ENCODE data around the gene PDPR. TPM values are rescaled to one million over a fixed set of nuclear protein-coding genes. Genes with fewer than 3 reads are reported as not detected.
"Not testable (repeated sequence)": the region's sequence is repeated elsewhere in the genome, so short reads cannot be mapped to it uniquely, and the experiment has no call there.

PDPR gene
- total RNA-seq, 1 experiment from 2014 or later, result 28.5 TPM

- ChIA-PET CTCF (interaction anchor here (2.1 kb wide), 1 partner anchor 89 kb away, joined by 6 read pairs; the partner anchor contains the start of gene EXOSC6), POLR2A (no interaction called here)
- no peak for TF ChIP-seq ETV6 (CRISPR knock-in tag; IDR thresholded peaks at IDR 0.05)
- ATAC-seq (no peak; the same call in 1 of the 2 replicates), DNase-seq (ENCODE audit: low spot score) (no peak)
- no peak overlapping the region for H3K4me3 Mint-ChIP-seq
- H3K27me3 Mint-ChIP-seq (ENCODE audit: low read depth), result no peaks in the 10 kb centered on the region
- peak overlapping the region; percentile 55; the same call in 1 of the 2 replicates for H3K27ac Mint-ChIP-seq
- peaks cover 3% of the 10 kb centered on the region; the same call in 1 of the 2 replicates for H3K36me3 Mint-ChIP-seq
- H3K4me1 Mint-ChIP-seq, result no peaks in the 10 kb centered on the region
- H3K9me3 Mint-ChIP-seq, result no peaks in the 10 kb centered on the region
Measured at GRCh38 chr16:70163596-70163995, 49.5 kb downstream of the PDPR start.

DNA sequence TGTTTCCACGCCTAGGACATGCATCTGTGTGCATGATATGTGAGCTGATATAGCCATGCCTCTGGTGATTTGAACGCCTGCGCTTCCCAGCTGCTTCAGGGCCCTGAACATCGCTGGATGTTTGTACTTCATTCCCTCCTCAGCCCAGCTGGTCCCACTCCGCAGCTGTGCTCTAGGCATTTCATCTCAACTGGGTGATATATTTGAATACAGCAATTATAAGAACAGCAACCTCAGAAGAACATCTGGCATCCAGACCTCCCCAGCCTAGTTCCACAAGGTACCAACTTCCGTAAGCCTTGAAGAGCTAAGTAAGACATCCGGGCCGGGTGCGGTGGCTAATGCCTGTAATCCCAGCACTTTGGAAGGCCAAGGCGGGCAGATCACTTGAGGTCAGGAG is 52.6 kb downstream of the PDPR start:
- POLR2A ChIA-PET; DNase-seq (ENCODE audit: low spot score); H3K4me1 Mint-ChIP-seq; H3K4me3 Mint-ChIP-seq; H3K27ac Mint-ChIP-seq; H3K9me3 Mint-ChIP-seq; H3K27me3 Mint-ChIP-seq (ENCODE audit: low read depth); CTCF ChIA-PET; H3K36me3 Mint-ChIP-seq; ATAC-seq: not testable (repeated sequence)

- ATAC-seq; H3K36me3 Mint-ChIP-seq; H3K27ac Mint-ChIP-seq; CTCF ChIA-PET; H3K4me1 Mint-ChIP-seq; H3K9me3 Mint-ChIP-seq; POLR2A ChIA-PET; DNase-seq (ENCODE audit: low spot score); H3K27me3 Mint-ChIP-seq (ENCODE audit: low read depth); H3K4me3 Mint-ChIP-seq: not testable (repeated sequence)
Measured at GRCh38 chr16:70173212-70173837, 59.2 kb downstream of the PDPR start, which contains the start of gene CLEC18C. Gene CLEC18C (plus strand): TSS chr16:70173787. CDS start chr16:70174279, 492 bp downstream.

DNA sequence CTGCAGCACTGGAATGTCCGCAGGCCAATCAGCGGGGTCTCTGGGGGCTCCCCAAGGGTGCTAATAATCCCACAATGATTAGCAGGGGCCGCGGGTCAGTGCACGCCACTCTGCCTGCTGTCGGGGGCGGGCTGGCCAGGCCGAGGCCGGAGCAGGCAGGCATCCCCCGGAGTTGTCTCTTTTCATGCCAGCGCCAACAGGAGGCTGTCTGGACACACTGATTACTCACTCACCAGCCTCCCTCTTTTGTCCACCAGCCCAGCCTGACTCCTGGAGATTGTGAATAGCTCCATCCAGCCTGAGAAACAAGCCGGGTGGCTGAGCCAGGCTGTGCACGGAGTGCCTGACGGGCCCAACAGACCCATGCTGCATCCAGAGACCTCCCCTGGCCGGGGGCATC is 59.8 kb downstream of the PDPR start:
- H3K27ac Mint-ChIP-seq; H3K9me3 Mint-ChIP-seq; H3K36me3 Mint-ChIP-seq; H3K27me3 Mint-ChIP-seq (ENCODE audit: low read depth); DNase-seq (ENCODE audit: low spot score); ATAC-seq; POLR2A ChIA-PET; H3K4me3 Mint-ChIP-seq; CTCF ChIA-PET; H3K4me1 Mint-ChIP-seq: not testable (repeated sequence)

- CTCF ChIA-PET; H3K27me3 Mint-ChIP-seq (ENCODE audit: low read depth): not testable (repeated sequence)
Measured at GRCh38 chr16:70174387-70174932, 60.3 kb downstream of the PDPR start.

GRCh38 chr16:70187858-70188607 is 73.9 kb downstream of the PDPR start:
- ATAC-seq (peak; percentile 84), DNase-seq (ENCODE audit: low spot score) (peak; percentile 36)
- H3K27ac Mint-ChIP-seq; H3K9me3 Mint-ChIP-seq; H3K36me3 Mint-ChIP-seq; H3K27me3 Mint-ChIP-seq (ENCODE audit: low read depth); CTCF ChIA-PET; H3K4me1 Mint-ChIP-seq; POLR2A ChIA-PET: not testable (repeated sequence)
- peak overlapping the region; percentile 18; the same call in 1 of the 2 replicates for H3K4me3 Mint-ChIP-seq

More at GRCh38 chr16:70174387-70174932, 60.3 kb downstream of the PDPR start:
- peak; percentile 27 for ATAC-seq
- H3K9me3 Mint-ChIP-seq; H3K4me1 Mint-ChIP-seq; H3K4me3 Mint-ChIP-seq; H3K27ac Mint-ChIP-seq; POLR2A ChIA-PET; H3K36me3 Mint-ChIP-seq; DNase-seq (ENCODE audit: low spot score): not testable (repeated sequence)

DNA sequence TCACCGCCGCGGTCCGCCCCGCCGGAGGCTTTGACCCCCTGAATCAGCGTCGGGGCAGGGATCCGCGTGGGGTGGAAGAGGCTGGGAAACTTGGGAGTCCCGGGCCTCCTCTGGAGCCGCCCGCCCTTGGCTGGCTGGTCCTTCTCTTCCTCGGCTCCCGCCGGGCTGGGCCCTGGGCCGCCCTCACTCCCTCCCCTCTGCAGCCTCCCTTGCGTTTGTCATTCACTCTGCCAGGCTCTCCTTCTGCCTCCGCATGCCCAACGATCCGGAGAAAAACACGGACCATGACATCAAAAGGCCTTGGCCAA is 74.4 kb downstream of the PDPR start:
- DNase-seq (ENCODE audit: low spot score); H3K36me3 Mint-ChIP-seq; CTCF ChIA-PET; H3K4me1 Mint-ChIP-seq; H3K27ac Mint-ChIP-seq; POLR2A ChIA-PET; H3K9me3 Mint-ChIP-seq; H3K4me3 Mint-ChIP-seq; H3K27me3 Mint-ChIP-seq (ENCODE audit: low read depth): not testable (repeated sequence)
- peak; percentile 68 for ATAC-seq

DNA sequence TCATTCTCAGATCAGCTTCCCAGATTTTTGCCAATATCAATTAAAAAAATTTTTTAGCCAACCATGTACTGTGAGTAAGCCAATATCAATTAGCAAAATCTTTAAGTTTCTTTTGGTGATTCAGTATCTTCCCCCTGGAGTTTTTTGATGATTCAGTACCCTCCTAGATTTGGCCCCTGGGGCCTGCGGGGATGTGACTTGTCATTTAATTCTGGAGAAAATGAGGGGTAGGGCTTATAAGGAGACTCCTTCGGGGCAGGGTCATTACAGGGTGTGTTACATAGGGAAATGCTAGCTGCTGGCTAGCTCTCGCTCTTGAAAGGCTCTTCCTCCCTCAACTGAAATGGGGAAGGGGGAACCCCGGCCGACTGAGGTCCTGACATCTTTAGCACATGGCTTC is 76.4 kb downstream of the PDPR start:
- ATAC-seq; H3K9me3 Mint-ChIP-seq; H3K27ac Mint-ChIP-seq; H3K4me1 Mint-ChIP-seq; DNase-seq (ENCODE audit: low spot score); H3K36me3 Mint-ChIP-seq; POLR2A ChIA-PET; CTCF ChIA-PET; H3K4me3 Mint-ChIP-seq; H3K27me3 Mint-ChIP-seq (ENCODE audit: low read depth): not testable (repeated sequence)

DNA sequence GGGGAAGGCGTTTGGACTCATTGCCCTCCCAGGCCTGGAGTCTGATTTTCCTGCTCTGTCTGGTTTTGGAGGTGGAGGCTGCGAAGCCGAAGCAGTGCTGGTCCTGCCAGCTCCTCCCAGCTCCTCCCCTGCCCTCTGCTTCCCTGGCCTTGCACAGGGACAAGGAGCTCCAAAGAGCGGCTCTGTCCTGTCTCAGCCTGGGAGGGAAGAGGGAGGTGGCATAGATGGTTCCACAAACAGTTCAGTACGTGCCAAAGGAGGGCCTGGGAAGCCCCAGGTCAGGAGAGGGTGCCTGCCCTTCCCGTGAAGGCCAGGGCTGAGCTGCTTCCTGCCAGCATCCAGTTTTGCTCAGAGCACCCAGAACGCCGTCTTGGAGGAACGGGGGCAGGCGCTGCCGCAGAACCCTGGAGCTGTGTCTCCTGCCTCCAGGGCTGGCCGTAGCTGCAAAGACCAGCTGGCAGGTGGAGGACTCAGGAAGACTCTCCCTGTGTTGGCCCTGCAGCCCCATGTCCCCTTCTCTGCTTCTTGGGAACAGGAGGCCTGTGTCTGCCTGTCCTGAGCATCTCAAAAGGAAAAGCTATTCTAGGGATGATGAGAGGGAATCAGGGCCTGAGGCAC is 82.7 kb downstream of the PDPR start:
- DNase-seq (ENCODE audit: low spot score); H3K9me3 Mint-ChIP-seq; H3K4me1 Mint-ChIP-seq; H3K27me3 Mint-ChIP-seq (ENCODE audit: low read depth); H3K27ac Mint-ChIP-seq; CTCF ChIA-PET; H3K4me3 Mint-ChIP-seq; H3K36me3 Mint-ChIP-seq; POLR2A ChIA-PET: not testable (repeated sequence)
- peak; percentile 60 for ATAC-seq

DNA sequence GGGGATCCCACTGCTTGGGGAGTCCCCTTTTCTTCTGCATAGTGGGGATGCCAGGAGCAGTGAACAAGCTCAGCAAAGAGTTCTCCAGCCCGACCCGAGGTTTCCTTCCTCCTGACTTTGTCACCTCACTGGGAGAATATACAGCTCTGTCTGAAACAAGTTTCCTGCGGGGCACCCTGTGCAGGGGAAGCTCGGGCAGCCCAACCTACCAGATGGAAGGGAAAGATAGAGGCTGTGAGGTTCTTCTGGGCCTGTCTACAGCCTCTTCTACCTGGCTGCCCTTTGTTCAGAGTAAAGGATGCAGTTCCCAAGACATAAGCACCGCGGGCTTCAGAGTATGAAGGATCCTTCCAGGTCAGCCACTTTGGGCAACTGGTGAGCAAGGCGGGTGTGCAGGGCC is 83.5 kb downstream of the PDPR start:
- H3K27me3 Mint-ChIP-seq (ENCODE audit: low read depth); H3K4me1 Mint-ChIP-seq; H3K27ac Mint-ChIP-seq; DNase-seq (ENCODE audit: low spot score); H3K4me3 Mint-ChIP-seq; CTCF ChIA-PET; POLR2A ChIA-PET; H3K36me3 Mint-ChIP-seq; ATAC-seq; H3K9me3 Mint-ChIP-seq: not testable (repeated sequence)

DNA sequence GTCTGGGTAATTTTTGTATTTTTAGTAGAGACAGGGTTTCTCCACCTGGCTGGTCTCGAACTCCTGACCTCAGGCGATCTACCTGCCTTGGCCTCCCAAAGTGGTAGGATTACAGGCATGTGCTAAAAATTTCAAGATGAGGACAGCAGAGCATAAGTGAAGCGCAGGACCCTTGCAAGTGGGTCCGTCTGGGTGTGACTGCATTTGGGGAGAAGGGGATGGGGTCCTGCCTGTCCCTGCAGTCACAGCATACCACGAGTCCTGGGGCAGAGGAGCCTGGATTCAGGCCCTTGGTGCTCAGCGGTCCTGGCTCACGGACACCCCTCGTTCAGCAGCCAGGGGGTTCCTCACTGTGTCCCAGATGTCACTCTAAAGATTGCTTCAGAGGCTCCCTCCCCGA is 84.1 kb downstream of the PDPR start:
- H3K27me3 Mint-ChIP-seq (ENCODE audit: low read depth); DNase-seq (ENCODE audit: low spot score); H3K9me3 Mint-ChIP-seq; H3K36me3 Mint-ChIP-seq; ATAC-seq; H3K27ac Mint-ChIP-seq; H3K4me3 Mint-ChIP-seq; CTCF ChIA-PET; H3K4me1 Mint-ChIP-seq; POLR2A ChIA-PET: not testable (repeated sequence)

DNA sequence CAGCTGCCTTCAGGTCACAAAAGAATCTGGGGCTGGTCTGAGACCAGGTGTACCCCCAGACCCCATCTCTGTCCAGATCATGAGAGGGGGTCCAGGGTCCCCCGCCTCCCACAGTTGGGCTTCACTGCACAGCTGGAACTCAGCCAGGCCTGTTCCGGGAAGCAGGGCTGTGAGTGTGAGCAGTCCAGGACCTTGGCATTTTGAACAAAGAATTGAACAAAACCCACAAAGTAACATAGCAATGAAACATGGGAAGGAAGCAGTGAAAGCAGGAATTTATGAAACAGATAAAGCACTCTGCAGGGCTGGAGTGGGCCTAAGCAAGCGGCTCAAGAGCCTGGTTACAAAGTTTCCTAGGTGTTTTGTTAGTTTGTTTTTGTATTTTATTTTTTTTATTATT is 84.5 kb downstream of the PDPR start:
- CTCF ChIA-PET; H3K9me3 Mint-ChIP-seq; ATAC-seq; H3K27me3 Mint-ChIP-seq (ENCODE audit: low read depth); H3K4me3 Mint-ChIP-seq; DNase-seq (ENCODE audit: low spot score); H3K27ac Mint-ChIP-seq; H3K36me3 Mint-ChIP-seq; H3K4me1 Mint-ChIP-seq; POLR2A ChIA-PET: not testable (repeated sequence)
